Fibroblast of the aortic adventitia (primary cell): ENCODE data around the gene FAF2. TPM values are rescaled to one million over a fixed set of nuclear protein-coding genes. Genes with fewer than 3 reads are reported as not detected.

Source experiments
- DNase-seq: peaks from one replicate; pipeline ENCODE4 v3.0.0-alpha.2; 2010; ENCODE audit warnings: low read depth
- H3K4me3 ChIP-seq: 2 replicates; pipeline ENCODE4 v1.5.1; 2011; ENCODE audit warnings: low read depth, mild to moderate bottlenecking, control low read depth, low read length, moderate library complexity
- CTCF ChIP-seq: IDR thresholded peaks from 2 replicates; pipeline ENCODE4 v1.5.1; 2011; ENCODE audit warnings: mild to moderate bottlenecking, low read length, control low read depth, inconsistent platforms; ENCODE audit not compliant: insufficient read depth
- total RNA-seq: library from RNA; depleted of rRNA; stranded (reverse); fragments of >200 nt; gene quantifications from 2 replicates; pipeline ENCODE4 v1.2.3, GENCODE V29; 2012; ENCODE audit warnings: low replicate concordance

FAF2 gene
- total RNA-seq, 1 donor, result 45.3 TPM

- no peak for TF ChIP-seq CTCF
- DNase-seq, result no peak
- no peak overlapping the region for H3K4me3 ChIP-seq
These were observed 52.3 kb downstream of the FAF2 start for GRCh38 chr5:176500511-176500910.

GRCh38 chr5:176501333-176501732 is 53.1 kb downstream of the FAF2 start:
- H3K4me3 ChIP-seq, result no peak overlapping the region
- no peak for TF ChIP-seq CTCF
- DNase-seq, result peak; percentile 91

- no peak overlapping the region for H3K4me3 ChIP-seq
- TF ChIP-seq CTCF, result no peak
- no peak for DNase-seq
These were observed 55.3 kb downstream of the FAF2 start for GRCh38 chr5:176503496-176503895.

GRCh38 chr5:176507911-176508310 is 59.7 kb downstream of the FAF2 start:
- no peak for DNase-seq
- TF ChIP-seq CTCF, result no peak
- no peak overlapping the region for H3K4me3 ChIP-seq

- DNase-seq, result no peak
- TF ChIP-seq CTCF, result no peak
- no peak overlapping the region for H3K4me3 ChIP-seq
These were observed 60.4 kb downstream of the FAF2 start for GRCh38 chr5:176508603-176509002.

- no peak for TF ChIP-seq CTCF
These were observed 65.6 kb downstream of the FAF2 start for GRCh38 chr5:176513788-176514187.

GRCh38 chr5:176514244-176514950 is 66.2 kb downstream of the FAF2 start:
- H3K4me3 ChIP-seq, result no peak overlapping the region
- TF ChIP-seq CTCF, result no peak
- no peak for DNase-seq

More at GRCh38 chr5:176513788-176514187, 65.6 kb downstream of the FAF2 start:
- H3K4me3 ChIP-seq, result no peak overlapping the region
- DNase-seq, result no peak
